ENCODE measurements around the gene SYNPO2.

- TF ChIP-seq CTCF (conservative IDR thresholded peaks at IDR 0.05; ENCODE audit: low read length) (no peak), EZH2phosphoT487 (IDR thresholded peaks at IDR 0.05; ENCODE audit: borderline replicate concordance) (no peak)
Observed at GRCh38 chr4:118997601-118998000, 108.9 kb downstream of the SYNPO2 start.

Data from Loucy (cell line).